ENCODE measurements around the gene CALHM5.
"Not testable (repeated sequence)": the region's sequence is repeated elsewhere in the genome, so short reads cannot be mapped to it uniquely, and the experiment has no call there.

CALHM5 gene, protein sequence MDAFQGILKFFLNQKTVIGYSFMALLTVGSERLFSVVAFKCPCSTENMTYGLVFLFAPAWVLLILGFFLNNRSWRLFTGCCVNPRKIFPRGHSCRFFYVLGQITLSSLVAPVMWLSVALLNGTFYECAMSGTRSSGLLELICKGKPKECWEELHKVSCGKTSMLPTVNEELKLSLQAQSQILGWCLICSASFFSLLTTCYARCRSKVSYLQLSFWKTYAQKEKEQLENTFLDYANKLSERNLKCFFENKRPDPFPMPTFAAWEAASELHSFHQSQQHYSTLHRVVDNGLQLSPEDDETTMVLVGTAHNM

DNA sequence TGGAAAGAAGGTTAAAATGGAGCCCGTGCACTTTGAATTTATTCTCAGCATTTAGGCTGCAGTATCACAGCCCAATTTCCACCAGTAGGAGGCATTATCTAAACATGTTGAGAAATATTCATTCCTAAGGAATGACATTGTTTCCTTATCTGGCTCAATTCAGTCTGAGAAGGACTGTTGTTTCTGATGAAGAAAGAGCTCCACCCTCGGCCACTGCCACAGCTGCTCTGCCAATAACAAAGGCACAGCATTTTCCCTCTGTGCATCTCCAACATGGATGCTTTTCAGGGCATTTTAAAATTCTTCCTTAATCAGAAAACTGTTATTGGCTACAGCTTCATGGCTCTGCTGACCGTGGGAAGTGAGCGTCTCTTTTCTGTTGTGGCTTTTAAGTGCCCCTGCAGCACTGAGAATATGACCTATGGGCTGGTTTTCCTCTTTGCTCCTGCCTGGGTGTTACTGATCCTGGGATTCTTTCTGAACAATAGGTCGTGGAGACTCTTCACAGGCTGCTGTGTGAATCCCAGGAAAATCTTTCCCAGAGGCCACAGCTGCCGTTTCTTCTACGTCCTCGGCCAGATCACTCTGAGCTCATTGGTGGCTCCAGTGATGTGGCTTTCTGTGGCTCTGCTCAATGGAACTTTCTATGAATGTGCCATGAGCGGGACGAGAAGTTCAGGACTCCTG lies at the start of gene CALHM5:
TSS of gene CALHM5 (plus strand) at position 216 of the 687 bp plus-strand sequence. CDS start at position 274, 58 bp downstream.
- DNase-seq (ENCODE audit: low read depth): no peak

DNA sequence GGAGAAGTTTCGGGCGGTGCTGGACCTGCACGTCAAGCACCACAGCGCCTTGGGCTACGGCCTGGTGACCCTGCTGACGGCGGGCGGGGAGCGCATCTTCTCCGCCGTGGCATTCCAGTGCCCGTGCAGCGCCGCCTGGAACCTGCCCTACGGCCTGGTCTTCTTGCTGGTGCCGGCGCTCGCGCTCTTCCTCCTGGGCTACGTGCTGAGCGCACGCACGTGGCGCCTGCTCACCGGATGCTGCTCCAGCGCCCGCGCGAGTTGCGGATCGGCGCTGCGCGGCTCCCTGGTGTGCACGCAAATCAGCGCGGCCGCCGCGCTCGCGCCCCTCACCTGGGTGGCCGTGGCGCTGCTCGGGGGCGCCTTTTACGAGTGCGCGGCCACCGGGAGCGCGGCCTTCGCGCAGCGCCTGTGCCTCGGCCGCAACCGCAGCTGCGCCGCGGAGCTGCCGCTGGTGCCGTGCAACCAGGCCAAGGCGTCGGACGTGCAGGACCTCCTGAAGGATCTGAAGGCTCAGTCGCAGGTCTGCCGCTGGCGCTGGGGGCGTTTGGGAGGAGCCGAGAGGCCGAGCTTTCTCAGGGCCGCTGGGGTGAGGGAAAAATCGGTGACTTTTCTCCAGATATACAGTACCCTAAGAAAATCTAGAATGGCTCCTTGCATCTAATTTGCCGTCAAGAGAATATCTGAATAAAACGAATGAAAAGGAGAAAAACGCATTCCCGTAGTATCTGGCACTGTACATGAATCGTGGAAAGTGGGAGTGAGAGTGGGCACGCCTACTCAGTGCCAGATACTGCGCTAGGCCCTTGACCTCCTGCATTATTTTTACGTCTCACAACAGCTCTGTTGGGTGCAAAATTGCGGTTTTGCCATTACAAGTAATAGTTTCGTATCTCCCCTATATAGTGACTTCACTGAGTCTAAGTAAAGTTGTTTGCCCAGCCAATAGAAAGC lies 49.2 kb upstream of the CALHM5 start:
- DNase-seq (ENCODE audit: low read depth): peak; percentile 46

DNA sequence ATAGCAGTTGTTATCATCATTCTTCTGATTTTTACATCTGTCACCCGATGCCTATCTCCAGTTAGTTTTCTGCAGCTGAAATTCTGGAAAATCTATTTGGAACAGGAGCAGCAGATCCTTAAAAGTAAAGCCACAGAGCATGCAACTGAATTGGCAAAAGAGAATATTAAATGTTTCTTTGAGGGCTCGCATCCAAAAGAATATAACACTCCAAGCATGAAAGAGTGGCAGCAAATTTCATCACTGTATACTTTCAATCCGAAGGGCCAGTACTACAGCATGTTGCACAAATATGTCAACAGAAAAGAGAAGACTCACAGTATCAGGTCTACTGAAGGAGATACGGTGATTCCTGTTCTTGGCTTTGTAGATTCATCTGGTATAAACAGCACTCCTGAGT lies 48.1 kb upstream of the CALHM5 start:
- no peak for DNase-seq (ENCODE audit: low read depth)

- DNase-seq (ENCODE audit: low read depth): no peak
Measured at GRCh38 chr6:116465246-116465645, 46.2 kb upstream of the CALHM5 start.

DNA sequence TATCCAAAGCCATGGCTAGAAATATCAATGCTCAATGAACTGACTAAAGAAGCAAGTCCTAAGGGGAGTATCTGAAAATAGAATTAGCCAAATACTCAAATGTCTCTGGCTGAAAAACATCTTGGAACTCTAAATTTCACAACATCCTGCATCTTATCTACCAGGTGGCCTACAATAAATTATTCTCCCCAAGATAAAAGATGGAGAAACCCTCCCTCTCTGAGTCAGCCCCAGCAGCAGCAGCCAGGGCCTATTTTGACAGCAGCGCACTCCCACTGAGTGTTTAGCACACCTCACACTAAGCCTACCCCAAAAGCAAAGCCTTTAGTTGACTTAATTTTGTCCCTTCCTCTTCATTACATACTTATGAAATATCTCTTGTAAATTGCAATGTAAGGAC lies 44.3 kb upstream of the CALHM5 start:
- DNase-seq (ENCODE audit: low read depth): no peak

- DNase-seq (ENCODE audit: low read depth): no peak
Measured at GRCh38 chr6:116467514-116467913, 43.9 kb upstream of the CALHM5 start.

GRCh38 chr6:116468293-116468692 lies 43.1 kb upstream of the CALHM5 start:
- no peak for DNase-seq (ENCODE audit: low read depth)

- no peak for DNase-seq (ENCODE audit: low read depth)
Measured at GRCh38 chr6:116471531-116471930, 39.9 kb upstream of the CALHM5 start.

DNA sequence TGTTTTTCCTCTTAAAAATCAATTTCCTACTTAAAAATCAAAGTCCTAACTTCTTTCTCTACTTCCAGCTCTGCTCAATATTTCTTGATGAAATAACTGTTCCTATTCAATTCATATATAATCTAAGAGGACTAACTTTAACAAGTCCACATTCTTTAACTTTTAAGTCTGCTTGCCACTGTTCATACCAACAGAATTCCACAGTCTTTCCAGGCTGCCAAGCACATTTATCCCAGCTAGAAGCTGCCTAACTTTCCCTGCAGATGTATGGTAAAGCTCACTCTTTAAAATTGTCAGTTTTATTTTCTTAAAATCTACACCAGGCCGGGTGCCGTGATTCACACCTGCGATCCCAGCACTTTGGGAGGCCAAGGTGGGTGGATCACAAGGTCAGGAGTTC lies 38.7 kb upstream of the CALHM5 start:
- no peak for DNase-seq (ENCODE audit: low read depth)

GRCh38 chr6:116475141-116475540 lies 36.3 kb upstream of the CALHM5 start:
- no peak for DNase-seq (ENCODE audit: low read depth)

DNA sequence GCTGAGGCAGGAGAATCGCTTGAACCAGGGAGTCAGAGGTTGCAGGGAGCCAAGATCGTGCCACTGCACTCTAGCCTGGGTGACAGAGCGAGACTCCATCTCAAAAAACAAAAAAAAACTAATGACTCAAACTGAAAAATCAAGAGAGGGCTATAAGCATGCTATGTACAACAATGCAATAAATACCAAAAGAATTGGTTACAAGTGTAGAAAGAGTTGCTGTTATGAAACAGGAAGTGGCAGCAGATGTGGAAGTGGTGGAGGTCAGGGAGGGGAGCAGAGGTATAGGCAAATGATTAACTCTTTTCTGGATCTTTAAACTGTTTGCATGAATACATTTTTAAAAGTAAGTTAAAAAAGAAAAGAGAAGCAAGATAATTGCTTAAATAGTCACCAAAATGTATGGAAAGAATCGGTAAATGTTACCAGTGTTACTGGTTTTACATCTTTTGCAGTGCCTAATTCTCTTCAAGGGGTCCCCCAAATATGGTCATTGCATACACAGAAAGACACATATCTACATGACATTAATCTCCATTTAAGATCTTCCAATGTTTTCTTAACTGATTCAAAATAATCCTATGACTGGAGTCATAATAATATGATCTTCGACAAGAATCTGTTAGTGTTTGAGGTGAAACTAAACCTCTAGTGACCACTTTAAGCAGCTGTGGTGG lies 35.3 kb upstream of the CALHM5 start:
- DNase-seq (ENCODE audit: low read depth): no peak

- DNase-seq (ENCODE audit: low read depth): no peak
Measured at GRCh38 chr6:116482780-116483179, 28.7 kb upstream of the CALHM5 start.

- no peak for DNase-seq (ENCODE audit: low read depth)
Measured at GRCh38 chr6:116483616-116484015, 27.8 kb upstream of the CALHM5 start.

DNA sequence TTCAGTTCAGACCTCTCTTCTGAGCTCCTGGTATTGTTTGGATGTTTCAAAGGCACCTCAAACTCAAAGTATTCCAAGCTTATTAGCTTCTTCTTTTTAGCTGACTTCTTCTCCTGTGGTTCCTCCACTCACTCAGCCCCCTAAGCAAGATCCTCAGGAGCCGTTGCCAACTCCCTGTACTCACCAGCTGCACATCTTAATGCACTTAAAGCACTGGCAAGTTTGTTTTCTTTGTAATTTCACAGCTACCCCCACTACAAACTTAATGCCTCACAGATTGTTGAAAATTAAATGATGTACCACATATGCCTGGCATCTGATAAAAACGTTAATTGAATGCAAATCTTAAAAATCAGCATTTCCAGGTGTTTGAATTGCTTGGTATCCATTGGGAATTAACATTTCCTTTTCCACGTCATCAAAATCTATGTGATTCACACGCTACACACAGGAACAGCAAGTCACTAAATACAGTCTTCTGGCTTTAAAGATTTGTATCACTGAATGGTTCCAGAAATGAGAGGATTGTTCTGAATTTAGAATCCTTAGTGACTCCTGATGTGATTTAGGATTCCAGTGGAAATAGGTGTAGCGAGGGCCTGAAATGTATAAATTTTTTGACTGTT lies 25.8 kb upstream of the CALHM5 start:
- no peak for DNase-seq (ENCODE audit: low read depth)

GRCh38 chr6:116491610-116492330 lies 19.7 kb upstream of the CALHM5 start:
- DNase-seq (ENCODE audit: low read depth): no peak

GRCh38 chr6:116492331-116493067 lies 18.9 kb upstream of the CALHM5 start:
- no peak for DNase-seq (ENCODE audit: low read depth)

GRCh38 chr6:116495161-116495560 lies 16.3 kb upstream of the CALHM5 start:
- not testable (repeated sequence) for DNase-seq (ENCODE audit: low read depth)

DNA sequence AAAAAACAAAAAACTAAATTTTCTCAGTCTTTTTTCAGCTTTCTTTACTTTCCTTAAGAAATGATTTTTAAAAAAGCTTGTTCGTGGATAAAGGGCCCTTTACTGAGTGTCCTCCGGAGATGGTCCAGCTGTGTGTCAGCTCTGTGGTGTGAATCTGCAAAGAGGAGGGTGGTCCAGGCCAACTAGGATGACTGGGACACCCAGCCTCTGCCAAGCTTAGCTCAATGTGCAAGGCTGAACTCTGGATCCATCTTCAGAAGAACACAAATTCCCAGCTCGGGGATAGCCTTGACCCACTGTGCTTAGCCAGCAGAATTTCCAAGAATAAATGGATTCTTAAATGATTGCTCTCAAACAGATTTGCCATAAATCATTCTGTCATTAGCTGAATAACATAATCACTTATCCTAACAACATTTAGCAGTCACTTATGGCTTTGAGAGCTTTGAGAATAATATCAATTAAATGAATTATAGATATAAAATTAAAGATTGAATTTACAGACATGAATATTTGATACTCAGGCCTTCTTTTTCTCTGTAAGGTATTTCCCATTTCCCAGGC lies 14.2 kb upstream of the CALHM5 start:
- no peak for DNase-seq (ENCODE audit: low read depth)

GRCh38 chr6:116500969-116501433 lies 10.4 kb upstream of the CALHM5 start:
- DNase-seq (ENCODE audit: low read depth): no peak

DNA sequence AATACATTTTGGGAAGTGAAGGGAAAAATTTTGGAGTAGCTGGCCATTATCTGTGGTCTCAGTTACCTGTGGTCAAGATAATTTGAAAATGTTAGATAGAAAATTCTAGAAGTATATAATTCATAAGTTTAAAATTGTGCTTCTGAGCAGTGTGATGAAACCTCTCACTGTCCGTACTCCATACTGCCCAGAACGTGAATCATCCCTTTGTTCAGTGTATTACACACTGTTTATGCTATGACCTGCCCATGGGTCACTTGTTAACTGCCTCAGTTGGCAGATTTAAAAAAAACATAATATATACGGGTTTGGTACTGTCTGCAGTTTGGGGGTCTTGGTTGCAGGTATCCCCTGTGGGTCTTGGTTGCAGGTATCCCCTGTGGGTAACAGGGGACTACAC lies 4.1 kb upstream of the CALHM5 start:
- DNase-seq (ENCODE audit: low read depth): no peak

All from activated T-helper 1 cell treated with Interleukin-2 at 50 U/mL for 16 hours (primary cell).